IPS DF 19.7 (cell line): ENCODE data around the gene TWNK.
"Not testable (repeated sequence)": the region's sequence is repeated elsewhere in the genome, so short reads cannot be mapped to it uniquely, and the experiment has no call there.

ENCODE experiments used
- DNase-seq: peaks from one replicate; pipeline ENCODE4 v3.0.0-alpha.2; 2013; ENCODE audit warnings: low read depth, low spot score

Gene TWNK

GRCh38 chr10:101030496-101031127, 43.3 kb downstream of the TWNK start:
- no peak for DNase-seq

GRCh38 chr10:101031128-101031795, 43.9 kb downstream of the TWNK start, which contains the start of the genes PDZD7 and SFXN3:
Gene PDZD7, minus strand, starts transcription at chr10:101031129. Its CDS starts 910 bp downstream, at chr10:101030219.
Gene SFXN3, plus strand, starts transcription at chr10:101031234. Its CDS starts 3,461 bp downstream, at chr10:101034695.
- no peak for DNase-seq

GRCh38 chr10:101031796-101032636, 44.7 kb downstream of the TWNK start:
- no peak for DNase-seq

- no peak for DNase-seq
Observed at GRCh38 chr10:101032637-101033224, 45.4 kb downstream of the TWNK start.

- DNase-seq: no peak
Observed at GRCh38 chr10:101033276-101033675, 45.9 kb downstream of the TWNK start.

GRCh38 chr10:101034404-101034803, 47.1 kb downstream of the TWNK start:
- not testable (repeated sequence) for DNase-seq

- DNase-seq: no peak
Observed at GRCh38 chr10:101035314-101035713, 48.0 kb downstream of the TWNK start.

GRCh38 chr10:101035916-101036702, 48.8 kb downstream of the TWNK start:
- DNase-seq: no peak

GRCh38 chr10:101036726-101037125, 49.4 kb downstream of the TWNK start:
- DNase-seq: no peak

- DNase-seq: no peak
Observed at GRCh38 chr10:101038484-101038883, 51.1 kb downstream of the TWNK start.

- DNase-seq: no peak
Observed at GRCh38 chr10:101040061-101040460, 52.7 kb downstream of the TWNK start.

GRCh38 chr10:101040851-101041250, 53.5 kb downstream of the TWNK start:
- no peak for DNase-seq

- no peak for DNase-seq
Observed at GRCh38 chr10:101041252-101041761, 54.0 kb downstream of the TWNK start.

GRCh38 chr10:101042118-101042517, 54.8 kb downstream of the TWNK start:
- no peak for DNase-seq

- no peak for DNase-seq
Observed at GRCh38 chr10:101042667-101043362, 55.5 kb downstream of the TWNK start.

- DNase-seq: no peak
Observed at GRCh38 chr10:101043363-101043707, 56.0 kb downstream of the TWNK start.
